Epithelial cell of esophagus (primary cell): ENCODE data around the gene GCM1.

Experiments
- DNase-seq: peaks from one replicate; pipeline ENCODE4 v3.0.0; 2010; ENCODE audit warnings: low read depth
- H3K4me3 ChIP-seq: 2 replicates; pipeline ENCODE4 v1.5.1; 2011; ENCODE audit warnings: mild to moderate bottlenecking, low read length, control low read depth
- CTCF ChIP-seq: IDR thresholded peaks from 2 replicates; pipeline ENCODE4 v1.5.1; 2011; ENCODE audit warnings: low read depth, mild to moderate bottlenecking, low read length, control low read depth, inconsistent platforms; ENCODE audit not compliant: insufficient read depth; ENCODE audit errors: missing control alignments

The GCM1 gene

GRCh38 chr6:53111865-53112264 is 36.8 kb downstream of the GCM1 start:
- TF ChIP-seq CTCF = no peak
- no peak overlapping the region for H3K4me3 ChIP-seq
- no peak for DNase-seq

GRCh38 chr6:53109612-53110011 is 39.0 kb downstream of the GCM1 start:
- no peak overlapping the region for H3K4me3 ChIP-seq
- TF ChIP-seq CTCF = no peak
- no peak for DNase-seq

GRCh38 chr6:53107091-53107490 is 41.5 kb downstream of the GCM1 start:
- H3K4me3 ChIP-seq = no peak overlapping the region
- peak; percentile 71 for DNase-seq

GRCh38 chr6:53104916-53105315 is 43.7 kb downstream of the GCM1 start:
- TF ChIP-seq CTCF = no peak
- no peak overlapping the region for H3K4me3 ChIP-seq
- DNase-seq = no peak

More at GRCh38 chr6:53107091-53107490, 41.5 kb downstream of the GCM1 start:
- no peak for TF ChIP-seq CTCF

- DNase-seq = peak; percentile 22
- peak; percentile 22 for TF ChIP-seq CTCF
- H3K4me3 ChIP-seq = no peak overlapping the region
Observed at GRCh38 chr6:53103993-53104675, 44.5 kb downstream of the GCM1 start.

- TF ChIP-seq CTCF = no peak
- no peak for DNase-seq
- H3K4me3 ChIP-seq = no peak overlapping the region
Observed at GRCh38 chr6:53101006-53101405, 47.6 kb downstream of the GCM1 start.

GRCh38 chr6:53100561-53100960 is 48.1 kb downstream of the GCM1 start:
- DNase-seq = no peak
- no peak overlapping the region for H3K4me3 ChIP-seq
- TF ChIP-seq CTCF = no peak
